IPS DF 19.7 (cell line): ENCODE measurements around the gene ITGA11.

ENCODE experiments used
- DNase-seq: peaks from one replicate; pipeline ENCODE4 v3.0.0-alpha.2; 2013; ENCODE audit warnings: low read depth, low spot score

The ITGA11 gene

GRCh38 chr15:68389041-68389930, 42.7 kb downstream of the ITGA11 start:
- DNase-seq: no peak

- DNase-seq: no peak
Observed at GRCh38 chr15:68387381-68388143, 44.4 kb downstream of the ITGA11 start.

GRCh38 chr15:68386587-68387288, 45.2 kb downstream of the ITGA11 start:
- DNase-seq: no peak

- no peak for DNase-seq
Observed at GRCh38 chr15:68385671-68386586, 46.0 kb downstream of the ITGA11 start.

GRCh38 chr15:68385240-68385561, 46.8 kb downstream of the ITGA11 start:
- no peak for DNase-seq

GRCh38 chr15:68384451-68385239, 47.3 kb downstream of the ITGA11 start:
- no peak for DNase-seq

- no peak for DNase-seq
Observed at GRCh38 chr15:68383161-68384074, 48.5 kb downstream of the ITGA11 start.

- DNase-seq: no peak
Observed at GRCh38 chr15:68382286-68383007, 49.5 kb downstream of the ITGA11 start.

- DNase-seq: no peak
Observed at GRCh38 chr15:68380456-68380855, 51.5 kb downstream of the ITGA11 start.

- DNase-seq: no peak
Observed at GRCh38 chr15:68379759-68380290, 52.1 kb downstream of the ITGA11 start.

GRCh38 chr15:68379058-68379758, 52.8 kb downstream of the ITGA11 start:
- no peak for DNase-seq

- DNase-seq: no peak
Observed at GRCh38 chr15:68378595-68378994, 53.4 kb downstream of the ITGA11 start.

- DNase-seq: no peak
Observed at GRCh38 chr15:68377766-68378165, 54.2 kb downstream of the ITGA11 start.

- no peak for DNase-seq
Observed at GRCh38 chr15:68376447-68377060, 55.4 kb downstream of the ITGA11 start.

- no peak for DNase-seq
Observed at GRCh38 chr15:68375716-68376220, 56.2 kb downstream of the ITGA11 start.

GRCh38 chr15:68375191-68375631, 56.8 kb downstream of the ITGA11 start:
- no peak for DNase-seq

GRCh38 chr15:68374168-68374745, 57.7 kb downstream of the ITGA11 start:
- no peak for DNase-seq
